NCI-H82 (cell line): ENCODE data around the gene PLCG2.
A peak's percentile ranks its signal among the peaks of the same experiment; 100 is the strongest.
"Not testable (repeated sequence)": the region's sequence is repeated elsewhere in the genome, so short reads cannot be mapped to it uniquely, and the experiment has no call there.

Experiments
- DNase-seq: peaks from one replicate; lab custom pipeline; 2025; lab: John Stamatoyannopoulos, UW

Gene PLCG2

DNA sequence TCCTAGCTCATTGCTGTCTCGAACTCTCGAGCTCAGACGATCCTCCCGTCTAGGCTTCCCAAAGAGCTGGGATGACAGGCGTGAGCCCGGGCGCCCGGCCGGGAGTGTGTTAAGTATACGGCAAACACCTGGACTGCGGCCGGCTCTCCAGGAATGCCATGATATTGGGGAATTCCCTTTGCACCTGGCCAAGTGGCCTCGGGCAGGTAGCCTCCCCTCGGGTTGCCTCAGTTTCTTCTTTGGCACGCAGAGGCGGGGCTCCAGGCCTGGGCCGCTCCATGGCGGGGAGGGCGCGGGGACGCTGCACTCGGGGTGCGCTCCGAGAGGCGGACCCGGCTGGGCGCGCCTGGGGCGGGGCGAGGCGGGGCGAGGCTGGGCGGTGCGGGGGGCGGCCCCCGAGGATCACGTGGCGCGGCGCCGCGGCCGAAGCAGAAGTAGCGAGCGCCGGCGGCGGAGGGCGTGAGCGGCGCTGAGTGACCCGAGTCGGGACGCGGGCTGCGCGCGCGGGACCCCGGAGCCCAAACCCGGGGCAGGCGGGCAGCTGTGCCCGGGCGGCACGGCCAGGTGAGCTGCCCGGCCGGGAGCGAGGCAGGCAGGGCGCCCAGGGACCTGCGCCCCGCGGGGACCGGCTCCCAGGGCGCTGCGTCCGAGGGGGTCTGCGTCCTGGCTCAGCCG is at the start of gene PLCG2:
TSS of gene PLCG2 (plus strand) at position 431 of the 675 bp plus-strand sequence. CDS start 6,699 bp downstream, outside the sequence.
- peak; percentile 68 for DNase-seq

DNA sequence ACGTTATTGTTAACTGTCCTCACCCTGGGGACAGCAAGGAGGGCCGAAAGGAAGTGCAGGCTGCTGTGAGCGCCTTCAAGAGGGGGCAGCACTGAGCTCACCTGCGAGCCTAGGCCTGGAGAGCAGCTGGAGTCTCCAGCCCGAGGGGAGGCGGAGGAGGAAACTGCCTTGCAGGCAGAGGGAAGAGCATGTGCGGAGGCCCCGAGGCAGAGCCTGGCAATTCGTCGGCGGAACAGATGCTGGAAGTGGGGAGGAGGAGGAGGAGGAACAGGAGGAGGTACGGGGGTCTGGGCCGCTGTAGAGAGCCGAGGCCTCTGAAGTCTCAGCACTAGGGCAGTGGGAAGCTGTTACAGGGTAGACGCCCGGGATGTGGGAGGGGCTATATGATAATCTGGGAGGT is 49.6 kb upstream of the PLCG2 start:
- no peak for DNase-seq

DNA sequence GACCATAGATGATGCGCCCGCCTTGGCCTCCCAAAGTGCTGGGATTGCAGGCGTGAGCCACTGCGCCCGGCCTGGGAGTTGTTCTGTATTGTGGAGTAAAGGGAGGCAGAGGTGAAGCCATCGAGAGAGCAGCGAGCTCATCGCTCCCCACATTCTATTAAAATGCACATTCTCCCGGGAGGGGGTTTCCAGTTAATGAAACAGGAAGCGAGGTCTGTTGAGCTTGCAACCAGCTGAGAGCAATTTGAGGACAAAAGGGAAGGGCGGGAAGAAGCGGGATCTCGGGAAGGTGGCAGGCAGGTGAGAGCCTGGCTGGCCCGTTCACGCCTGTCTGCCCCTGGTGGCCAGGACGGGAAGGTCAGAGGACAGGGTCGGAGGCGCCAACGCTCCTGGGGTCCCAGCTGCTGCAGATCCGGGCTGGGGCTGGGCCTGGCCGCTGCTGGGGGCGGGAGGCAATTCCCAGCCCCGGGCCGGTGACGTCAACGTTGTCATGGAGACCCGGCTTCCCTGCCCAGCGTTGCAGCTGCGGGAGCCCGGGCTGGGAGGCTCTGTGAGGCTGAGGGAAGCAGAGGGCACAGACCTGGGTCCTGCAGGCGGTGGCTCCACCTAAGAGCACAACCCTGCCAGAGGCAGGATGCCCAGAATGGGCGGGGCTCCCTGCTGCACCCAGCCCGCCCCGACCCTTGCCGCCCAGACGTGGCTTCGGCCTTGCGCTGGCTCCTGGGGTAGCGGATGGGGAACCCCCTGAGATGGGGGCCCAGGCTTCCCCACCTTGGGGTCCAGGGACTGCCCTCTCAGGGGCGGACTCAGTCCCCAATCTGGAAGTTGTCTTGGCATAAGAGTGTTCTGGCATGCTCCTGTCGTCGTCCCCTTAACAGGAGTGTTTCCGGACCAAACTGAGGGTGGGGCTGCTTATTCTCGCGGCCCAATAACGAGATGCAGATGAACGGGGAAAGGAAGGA is 48.7 kb upstream of the PLCG2 start:
- peak; percentile 91 for DNase-seq

DNA sequence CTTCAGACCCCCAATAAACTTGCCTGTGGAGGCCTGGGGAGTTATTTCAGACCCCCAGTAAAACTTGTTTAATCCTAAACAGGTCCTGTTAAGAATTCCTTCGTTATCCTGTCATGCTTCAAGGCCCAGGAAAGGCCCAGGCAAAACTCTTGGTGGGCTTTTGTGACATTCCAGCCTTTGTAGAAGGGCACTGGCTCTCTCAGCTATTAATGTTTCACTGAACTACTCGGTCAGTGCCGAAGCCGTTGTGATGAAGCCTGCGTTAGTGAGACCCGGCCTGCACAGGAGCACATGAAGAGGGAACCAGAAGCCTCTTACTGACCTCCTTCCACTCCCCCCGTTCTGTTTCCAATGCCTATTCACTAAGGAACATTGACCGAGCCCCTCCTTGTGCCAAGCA is 47.4 kb upstream of the PLCG2 start:
- no peak for DNase-seq

DNA sequence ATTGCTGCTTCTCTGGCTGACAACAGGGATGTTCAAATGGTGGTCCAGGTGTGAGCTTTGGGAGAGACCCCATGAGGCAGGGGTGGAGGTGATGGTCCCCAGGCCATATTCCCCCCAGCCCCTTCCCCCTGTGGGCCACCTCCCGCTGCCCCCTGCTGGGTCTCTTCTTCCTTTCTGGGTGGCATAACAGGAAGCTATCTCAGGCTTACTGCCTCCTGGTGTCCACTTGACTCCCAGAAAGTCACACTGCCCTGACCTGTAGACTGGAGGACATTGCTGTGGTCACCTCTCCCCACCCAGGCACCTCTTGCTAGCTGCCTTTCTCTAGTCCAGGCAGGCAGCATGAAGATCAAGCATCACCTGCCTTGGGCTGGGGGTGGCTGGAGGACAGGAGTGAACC is 46.4 kb upstream of the PLCG2 start:
- no peak for DNase-seq

DNA sequence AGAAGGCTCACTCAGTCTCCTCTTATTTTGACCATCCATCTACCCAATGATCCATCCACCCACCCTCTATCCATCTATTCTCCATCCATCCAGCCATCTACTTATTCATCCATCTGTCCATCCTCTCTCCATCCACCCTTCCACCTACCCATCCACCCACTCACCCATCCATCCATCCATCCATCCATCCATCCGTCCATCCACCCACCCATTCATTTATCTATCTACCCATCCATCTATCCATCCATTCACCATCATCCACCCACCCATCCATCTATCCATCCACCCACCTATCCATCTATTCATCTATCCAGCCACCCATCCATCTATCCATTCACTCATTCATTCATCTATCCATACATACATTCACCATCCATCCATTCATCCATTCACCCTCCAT is 45.8 kb upstream of the PLCG2 start:
- DNase-seq = no peak

DNA sequence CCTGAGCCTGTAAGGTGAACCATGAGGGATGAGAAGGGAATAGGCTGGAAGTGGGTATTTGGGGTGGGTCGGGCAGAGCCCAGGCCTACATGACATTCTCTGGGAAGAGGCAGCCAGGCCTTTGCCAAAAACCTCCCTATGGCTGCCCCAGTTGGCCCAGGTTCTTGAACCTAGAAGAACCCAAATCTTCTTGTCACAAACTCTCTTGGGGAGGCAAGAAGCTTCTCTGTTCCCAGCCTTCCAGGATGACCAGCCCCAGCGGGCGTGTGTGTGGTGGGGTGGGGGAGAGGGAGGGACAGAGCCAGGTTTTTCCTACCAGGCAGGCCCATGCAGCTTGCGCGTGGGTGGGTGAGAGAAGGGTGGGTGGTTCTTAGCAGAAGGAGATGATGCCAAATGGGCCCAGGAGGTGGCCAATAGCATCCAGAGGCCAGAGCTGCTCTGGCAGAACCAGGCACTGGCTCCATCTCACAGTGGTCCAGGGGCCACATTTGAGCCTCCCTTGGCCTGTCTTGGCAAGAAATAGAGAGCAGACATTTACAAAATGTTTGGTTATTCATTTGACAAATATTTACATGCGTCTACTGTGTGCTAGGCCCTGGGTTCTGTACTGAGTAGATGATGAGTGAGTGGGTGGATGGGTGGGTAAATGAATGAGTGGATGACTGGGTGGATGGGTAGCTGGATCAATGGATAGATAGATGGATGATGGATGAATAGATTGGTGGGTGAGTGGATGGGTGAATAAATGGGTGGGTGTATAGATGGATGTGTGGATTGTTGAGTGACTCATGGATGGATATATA is 44.3 kb upstream of the PLCG2 start:
- DNase-seq = no peak

DNA sequence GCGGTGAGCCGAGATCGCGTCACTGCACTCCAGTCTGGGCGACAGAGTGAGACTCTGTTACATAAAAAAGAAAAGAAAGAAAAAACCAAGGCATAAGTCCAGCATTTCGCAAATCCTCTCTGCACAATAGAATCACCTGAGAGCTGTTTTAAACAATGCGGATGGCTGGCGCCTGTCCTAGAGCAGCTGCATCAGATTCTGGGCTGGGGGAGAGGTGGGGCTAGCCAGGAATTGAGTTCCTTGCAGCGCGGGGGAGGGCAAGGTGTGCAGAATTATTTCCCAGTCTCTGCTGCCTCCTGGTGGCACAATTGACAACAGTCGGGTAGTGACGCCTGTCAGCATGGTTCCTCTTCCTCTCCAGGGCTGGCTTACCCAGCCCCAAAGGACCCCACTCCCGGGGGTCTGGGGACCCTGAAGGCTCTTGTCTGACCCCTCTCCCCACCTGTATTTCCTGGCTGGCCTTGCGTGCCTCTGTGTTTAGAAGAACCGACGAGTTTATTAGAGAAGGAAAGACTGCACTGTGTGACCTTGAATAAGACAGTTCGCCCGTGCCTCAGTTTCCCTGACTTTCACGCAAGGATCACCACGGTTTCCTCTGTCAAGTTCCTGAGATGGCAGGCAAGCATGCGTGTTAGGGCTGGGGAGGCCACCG is 41.1 kb upstream of the PLCG2 start:
- peak; percentile 82 for DNase-seq

DNA sequence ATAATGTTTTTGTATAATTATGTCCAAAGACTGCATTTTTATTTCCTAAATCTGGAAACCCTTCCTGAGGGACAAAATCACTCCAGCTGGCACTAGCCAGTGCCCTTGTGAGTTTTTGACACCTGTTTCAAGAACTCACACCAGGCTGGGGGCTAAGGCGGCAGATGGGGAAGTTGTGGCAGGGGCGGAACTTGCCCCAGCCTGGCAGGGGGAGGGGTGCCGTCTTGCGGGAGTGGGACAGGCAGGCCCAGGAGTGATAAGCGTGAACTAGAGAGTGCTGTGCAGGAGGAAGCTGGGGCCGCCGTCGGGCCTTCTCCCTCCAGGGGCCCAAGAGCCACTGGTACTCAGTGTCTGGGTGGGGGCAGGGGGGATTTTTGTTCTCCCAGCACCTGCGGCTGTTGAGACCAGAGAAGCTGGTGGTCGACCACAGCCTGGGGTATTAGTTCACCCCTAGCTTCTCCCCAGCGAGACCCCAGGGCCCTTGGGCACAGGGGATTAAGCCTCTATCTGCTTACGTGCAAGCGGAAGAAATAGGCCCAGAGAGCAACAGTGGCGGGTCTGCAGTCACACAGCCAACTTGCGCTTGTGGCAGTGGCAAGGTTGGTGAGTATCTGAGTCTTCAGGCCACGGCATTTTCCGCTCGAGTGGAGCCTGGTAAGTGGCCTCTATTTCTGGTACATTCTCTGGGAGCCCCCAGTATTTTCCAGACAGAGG is 40.2 kb upstream of the PLCG2 start:
- DNase-seq = no peak

DNA sequence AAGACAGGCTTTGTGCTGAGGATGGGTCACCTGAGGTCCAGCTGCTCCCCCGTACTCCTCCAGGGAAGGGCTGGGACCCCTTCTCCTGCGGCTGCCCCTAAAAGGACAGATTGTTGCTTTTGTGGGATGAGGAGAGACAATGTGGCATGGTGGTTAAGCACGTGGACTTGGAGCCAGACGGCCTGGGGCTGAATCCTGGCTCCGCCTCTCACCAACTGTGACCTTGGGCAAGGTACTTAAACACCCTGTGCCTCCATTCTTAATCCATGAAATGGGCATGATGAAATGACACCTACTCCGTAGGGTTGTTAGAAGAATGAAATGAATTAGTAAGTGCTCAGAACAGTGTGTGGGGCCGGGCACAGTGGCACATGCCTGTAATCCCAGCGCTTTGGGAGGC is 39.6 kb upstream of the PLCG2 start:
- no peak for DNase-seq

DNA sequence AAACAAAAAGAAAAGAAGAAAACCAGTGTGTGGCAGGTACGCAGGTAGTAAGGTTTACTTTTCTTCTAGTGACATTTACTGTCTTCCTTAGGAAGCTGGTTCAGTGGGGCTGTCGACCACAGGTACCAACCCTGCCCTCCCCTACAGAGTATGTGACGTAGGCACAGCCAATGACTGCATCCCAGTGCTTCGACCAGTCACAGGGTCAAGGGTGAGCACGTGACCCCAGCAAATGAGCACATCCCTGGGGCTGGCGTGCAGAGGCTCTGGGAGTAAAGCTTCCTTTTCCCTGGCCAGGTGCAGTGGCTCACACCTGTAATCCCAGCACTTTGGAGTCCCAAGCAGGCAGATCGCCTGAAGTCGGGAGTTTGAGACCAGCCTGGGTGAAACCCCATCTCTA is 38.9 kb upstream of the PLCG2 start:
- DNase-seq = no peak

DNA sequence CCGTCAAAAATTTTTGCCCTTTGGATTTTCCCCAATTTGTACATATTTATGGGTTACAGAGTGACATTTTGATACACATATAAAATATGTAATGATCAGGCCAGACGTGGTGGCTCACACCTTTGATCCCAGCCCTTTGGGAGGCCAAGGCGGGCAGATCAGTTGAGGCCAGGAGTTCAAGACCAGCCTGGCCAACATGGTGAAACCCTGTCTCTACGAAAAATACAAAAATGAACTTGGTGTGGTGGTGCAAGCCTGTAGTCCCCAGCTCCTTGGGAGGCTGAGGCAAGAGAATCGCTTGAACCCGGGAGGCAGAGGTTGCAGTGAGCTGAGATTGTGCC is 37.7 kb upstream of the PLCG2 start:
- not testable (repeated sequence) for DNase-seq

DNA sequence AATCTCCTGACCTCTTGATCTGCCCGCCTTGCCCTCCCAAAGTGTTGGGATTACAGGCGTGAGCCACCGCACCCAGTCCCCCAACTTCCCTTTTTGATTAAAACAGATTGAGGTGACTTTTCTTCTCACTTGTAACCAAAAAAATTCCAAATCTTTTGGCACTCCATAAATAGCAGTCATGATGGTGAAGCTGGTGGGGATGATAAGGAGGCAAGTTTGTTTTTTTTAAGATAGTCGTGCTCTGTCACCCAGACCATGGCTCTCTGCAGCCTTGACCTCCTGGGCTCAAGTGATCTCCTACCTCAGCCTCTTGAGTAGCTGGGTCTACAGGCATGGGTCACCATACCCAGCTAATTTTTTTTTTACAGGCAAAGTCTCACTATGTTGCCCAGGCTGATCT is 34.7 kb upstream of the PLCG2 start:
- no peak for DNase-seq

DNA sequence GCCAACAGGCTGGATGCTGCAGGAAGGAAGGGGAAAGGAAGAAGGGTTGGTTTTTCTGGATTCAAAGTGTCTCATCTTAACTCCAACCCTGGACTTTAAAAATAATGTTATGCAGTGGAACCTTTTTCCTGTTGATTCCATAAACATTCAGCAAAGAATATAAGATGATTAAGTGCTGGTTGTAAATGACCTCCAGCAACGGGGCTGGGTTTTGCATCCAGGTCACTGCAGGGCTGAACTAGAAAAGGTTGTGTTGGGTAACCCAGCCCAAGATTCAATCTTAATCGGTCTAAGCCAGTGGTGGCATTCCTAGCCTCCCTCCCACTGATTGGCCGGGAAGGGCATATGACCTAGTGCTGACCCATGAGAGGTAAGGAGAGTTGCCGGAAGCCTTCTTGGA is 34.2 kb upstream of the PLCG2 start:
- no peak for DNase-seq

DNA sequence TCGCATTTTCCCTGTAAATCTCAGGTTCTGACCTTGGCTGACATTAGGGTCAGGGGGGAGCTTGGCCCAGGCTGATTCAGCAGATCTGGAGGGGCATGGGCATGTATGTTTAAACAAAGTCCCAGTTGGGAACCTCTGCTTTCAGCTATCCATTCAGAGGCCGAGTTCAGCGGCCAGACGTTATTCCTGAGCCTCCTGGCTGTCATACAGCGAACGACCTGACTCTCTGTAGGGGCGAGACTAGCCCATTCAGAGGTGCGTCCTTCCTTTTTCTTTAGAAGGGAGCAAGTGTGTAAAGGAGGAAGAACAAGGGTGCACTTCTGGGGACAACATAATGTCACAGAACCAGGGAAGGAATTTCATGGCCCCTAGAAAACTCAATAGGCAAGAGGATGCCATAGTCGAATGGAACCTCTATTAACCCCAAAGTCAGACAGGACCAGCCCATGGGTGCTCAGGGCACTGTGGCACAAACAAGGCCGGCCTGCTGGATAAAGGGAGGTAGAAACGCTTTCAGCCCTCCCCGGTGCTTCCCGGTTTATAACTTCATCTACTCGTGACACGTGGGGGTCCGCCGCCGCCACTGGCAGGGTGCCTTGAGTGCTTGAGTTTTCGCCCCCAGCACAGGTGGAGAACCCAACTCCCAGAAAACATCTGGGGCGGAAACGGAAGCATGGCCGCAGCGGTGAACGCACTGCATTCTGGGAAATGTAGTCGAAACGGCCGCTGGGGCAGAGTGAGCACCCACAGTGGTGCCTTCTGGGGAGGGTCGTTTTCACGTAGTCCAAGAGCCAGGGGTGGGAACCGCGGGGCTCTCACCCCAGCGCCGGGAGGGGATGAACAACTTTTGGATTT is 33.2 kb upstream of the PLCG2 start:
- DNase-seq = peak; percentile 63

DNA sequence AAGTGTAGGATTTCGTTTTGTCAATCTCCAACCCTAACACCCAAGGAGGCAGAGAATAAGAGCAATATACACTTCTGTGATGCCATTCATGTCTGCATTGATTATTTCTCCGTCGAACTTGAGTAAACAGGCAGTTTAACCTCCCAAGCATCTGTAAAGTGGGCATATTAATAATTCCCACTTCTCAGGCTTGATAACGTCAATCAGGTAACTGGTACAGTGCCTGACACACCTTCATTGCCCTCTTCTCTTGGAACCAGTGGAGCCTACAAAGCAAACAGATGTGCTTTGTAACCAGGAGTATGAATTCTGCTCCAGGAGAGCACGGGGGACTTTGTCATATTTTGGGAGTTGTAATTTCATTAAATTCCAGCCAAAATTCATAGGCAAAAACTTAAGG is 32.5 kb upstream of the PLCG2 start:
- no peak for DNase-seq

DNA sequence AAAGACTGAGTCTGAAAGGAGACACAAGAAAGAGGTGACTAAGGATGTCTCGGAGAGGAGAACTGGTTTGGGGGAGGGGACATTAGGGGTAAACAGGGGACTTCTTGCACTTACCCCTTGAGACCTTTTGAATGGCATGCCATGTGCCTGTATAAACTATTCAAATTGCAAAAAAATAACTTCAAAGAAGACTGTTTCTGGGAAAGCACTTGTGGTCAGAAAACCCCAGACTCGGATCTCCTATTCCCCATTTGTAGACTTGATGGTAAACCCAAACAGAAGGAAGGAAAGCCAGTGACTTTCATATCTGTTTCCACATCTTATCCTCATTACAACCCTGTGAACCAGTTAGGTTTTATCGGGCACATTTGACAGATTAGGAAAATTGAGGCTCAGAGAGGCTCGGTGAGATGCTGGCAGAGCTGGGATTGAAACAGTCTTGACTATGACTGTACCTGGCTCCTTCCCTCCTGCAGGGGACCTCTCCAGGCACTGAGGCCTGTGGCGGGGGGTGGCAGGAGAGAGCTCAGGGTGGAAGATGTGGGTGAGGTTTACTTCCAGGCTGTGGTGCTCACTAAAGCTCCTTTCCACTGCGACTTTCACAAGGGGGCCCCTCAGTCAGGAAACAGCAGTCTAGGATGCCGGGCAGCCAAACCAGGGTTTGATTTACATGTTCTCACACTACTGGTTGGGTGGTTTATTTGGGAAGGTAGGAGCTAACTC is 30.5 kb upstream of the PLCG2 start:
- no peak for DNase-seq

DNA sequence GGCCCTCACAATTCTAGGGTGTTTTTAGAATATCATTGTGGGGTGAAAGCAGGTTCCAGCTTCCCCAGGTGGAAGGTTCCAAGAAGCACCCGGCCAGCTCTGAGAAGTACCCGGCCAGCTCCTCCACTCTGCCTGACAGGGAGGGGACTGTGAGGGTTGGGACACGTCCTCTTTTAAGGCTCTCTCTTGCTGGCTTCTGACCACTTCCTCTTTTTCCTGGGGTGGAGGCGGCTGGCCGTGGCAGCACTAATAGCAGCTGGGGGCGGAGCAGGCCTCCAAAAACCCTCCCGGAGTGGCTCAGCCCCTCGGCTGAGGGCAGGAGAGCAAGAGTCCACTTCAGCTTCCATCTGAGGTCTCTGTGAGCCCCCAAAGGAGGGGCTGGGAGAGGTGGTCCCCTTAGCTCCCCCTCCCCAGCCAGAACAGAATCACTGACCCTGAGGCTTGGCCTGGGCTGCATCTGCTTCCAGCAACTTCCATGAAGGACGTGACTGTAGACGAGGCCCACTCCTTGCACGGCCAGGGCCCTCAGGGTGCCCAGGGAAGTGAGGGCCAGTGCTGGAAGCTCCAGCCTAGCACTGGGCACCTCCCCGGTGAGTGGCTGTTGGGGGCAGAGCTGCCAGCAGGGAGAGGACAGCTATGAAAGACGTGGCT is 26.7 kb upstream of the PLCG2 start:
- no peak for DNase-seq

DNA sequence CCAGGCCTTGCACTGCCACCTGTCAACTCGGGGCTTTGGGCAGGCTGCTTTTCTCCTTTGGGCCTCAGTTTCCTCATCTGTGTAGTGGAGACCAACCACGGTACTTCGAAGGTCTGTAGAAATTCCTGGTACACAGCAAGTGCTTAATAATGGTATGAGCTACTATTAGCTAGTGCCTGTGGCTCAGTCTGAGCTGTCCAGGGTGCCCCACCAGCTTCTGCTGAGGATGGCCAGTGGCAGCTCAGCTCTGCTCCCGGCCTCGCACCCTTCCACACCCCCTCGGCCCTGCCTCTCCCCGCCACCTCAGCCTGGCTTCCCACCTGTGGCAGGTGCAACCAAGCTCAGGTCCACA is 26.2 kb upstream of the PLCG2 start:
- DNase-seq = no peak
